ENCODE data around the gene SETDB2.

DNA sequence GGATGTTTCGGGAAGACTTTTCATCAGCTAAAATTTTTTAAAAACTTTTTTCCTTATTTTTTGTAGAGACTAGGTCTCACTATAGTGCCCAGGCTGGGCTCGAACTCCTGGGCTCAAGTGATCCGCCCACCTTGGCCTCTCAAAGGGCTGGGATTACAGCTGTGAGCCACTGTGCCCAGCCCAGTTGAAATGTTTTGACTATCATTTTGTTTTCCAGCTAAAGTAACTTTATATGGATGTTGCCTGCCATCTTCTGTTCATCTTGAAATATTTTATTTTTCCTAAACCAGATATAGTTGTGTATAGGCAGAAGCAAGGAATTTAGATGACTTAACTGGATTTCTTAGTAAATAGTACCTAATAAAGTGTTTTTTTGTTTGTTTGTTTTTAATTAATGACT lies 7.2 kb upstream of the SETDB2 start:
- TF ChIP-seq, protein P1, sequence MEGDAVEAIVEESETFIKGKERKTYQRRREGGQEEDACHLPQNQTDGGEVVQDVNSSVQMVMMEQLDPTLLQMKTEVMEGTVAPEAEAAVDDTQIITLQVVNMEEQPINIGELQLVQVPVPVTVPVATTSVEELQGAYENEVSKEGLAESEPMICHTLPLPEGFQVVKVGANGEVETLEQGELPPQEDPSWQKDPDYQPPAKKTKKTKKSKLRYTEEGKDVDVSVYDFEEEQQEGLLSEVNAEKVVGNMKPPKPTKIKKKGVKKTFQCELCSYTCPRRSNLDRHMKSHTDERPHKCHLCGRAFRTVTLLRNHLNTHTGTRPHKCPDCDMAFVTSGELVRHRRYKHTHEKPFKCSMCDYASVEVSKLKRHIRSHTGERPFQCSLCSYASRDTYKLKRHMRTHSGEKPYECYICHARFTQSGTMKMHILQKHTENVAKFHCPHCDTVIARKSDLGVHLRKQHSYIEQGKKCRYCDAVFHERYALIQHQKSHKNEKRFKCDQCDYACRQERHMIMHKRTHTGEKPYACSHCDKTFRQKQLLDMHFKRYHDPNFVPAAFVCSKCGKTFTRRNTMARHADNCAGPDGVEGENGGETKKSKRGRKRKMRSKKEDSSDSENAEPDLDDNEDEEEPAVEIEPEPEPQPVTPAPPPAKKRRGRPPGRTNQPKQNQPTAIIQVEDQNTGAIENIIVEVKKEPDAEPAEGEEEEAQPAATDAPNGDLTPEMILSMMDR (IDR thresholded peaks at IDR 0.05), result no peak
- TF ChIP-seq ESRRA (CRISPR knock-in tag; IDR thresholded peaks at IDR 0.05; ENCODE audit: borderline replicate concordance) (no peak), SMAD4 (CRISPR knock-in tag; IDR thresholded peaks at IDR 0.05) (no peak), ZNF671 (CRISPR knock-in tag; IDR thresholded peaks at IDR 0.05) (no peak), ATF1 (CRISPR knock-in tag; IDR thresholded peaks at IDR 0.05) (no peak), CREM (CRISPR knock-in tag; IDR thresholded peaks at IDR 0.05) (no peak)
- TF ChIP-seq, protein P2, sequence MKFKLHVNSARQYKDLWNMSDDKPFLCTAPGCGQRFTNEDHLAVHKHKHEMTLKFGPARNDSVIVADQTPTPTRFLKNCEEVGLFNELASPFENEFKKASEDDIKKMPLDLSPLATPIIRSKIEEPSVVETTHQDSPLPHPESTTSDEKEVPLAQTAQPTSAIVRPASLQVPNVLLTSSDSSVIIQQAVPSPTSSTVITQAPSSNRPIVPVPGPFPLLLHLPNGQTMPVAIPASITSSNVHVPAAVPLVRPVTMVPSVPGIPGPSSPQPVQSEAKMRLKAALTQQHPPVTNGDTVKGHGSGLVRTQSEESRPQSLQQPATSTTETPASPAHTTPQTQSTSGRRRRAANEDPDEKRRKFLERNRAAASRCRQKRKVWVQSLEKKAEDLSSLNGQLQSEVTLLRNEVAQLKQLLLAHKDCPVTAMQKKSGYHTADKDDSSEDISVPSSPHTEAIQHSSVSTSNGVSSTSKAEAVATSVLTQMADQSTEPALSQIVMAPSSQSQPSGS (CRISPR knock-in tag; IDR thresholded peaks at IDR 0.05; ENCODE audit: borderline replicate concordance, low read depth), result no peak
- TF ChIP-seq, protein P3, sequence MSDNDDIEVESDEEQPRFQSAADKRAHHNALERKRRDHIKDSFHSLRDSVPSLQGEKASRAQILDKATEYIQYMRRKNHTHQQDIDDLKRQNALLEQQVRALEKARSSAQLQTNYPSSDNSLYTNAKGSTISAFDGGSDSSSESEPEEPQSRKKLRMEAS (CRISPR knock-in tag; IDR thresholded peaks at IDR 0.05), result no peak
- TF ChIP-seq, protein P4, sequence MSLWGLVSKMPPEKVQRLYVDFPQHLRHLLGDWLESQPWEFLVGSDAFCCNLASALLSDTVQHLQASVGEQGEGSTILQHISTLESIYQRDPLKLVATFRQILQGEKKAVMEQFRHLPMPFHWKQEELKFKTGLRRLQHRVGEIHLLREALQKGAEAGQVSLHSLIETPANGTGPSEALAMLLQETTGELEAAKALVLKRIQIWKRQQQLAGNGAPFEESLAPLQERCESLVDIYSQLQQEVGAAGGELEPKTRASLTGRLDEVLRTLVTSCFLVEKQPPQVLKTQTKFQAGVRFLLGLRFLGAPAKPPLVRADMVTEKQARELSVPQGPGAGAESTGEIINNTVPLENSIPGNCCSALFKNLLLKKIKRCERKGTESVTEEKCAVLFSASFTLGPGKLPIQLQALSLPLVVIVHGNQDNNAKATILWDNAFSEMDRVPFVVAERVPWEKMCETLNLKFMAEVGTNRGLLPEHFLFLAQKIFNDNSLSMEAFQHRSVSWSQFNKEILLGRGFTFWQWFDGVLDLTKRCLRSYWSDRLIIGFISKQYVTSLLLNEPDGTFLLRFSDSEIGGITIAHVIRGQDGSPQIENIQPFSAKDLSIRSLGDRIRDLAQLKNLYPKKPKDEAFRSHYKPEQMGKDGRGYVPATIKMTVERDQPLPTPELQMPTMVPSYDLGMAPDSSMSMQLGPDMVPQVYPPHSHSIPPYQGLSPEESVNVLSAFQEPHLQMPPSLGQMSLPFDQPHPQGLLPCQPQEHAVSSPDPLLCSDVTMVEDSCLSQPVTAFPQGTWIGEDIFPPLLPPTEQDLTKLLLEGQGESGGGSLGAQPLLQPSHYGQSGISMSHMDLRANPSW (CRISPR knock-in tag; conservative IDR thresholded peaks at IDR 0.05; ENCODE audit: low read depth), result no peak
- TF ChIP-seq, protein P5, sequence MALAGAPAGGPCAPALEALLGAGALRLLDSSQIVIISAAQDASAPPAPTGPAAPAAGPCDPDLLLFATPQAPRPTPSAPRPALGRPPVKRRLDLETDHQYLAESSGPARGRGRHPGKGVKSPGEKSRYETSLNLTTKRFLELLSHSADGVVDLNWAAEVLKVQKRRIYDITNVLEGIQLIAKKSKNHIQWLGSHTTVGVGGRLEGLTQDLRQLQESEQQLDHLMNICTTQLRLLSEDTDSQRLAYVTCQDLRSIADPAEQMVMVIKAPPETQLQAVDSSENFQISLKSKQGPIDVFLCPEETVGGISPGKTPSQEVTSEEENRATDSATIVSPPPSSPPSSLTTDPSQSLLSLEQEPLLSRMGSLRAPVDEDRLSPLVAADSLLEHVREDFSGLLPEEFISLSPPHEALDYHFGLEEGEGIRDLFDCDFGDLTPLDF (CRISPR knock-in tag; IDR thresholded peaks at IDR 0.05), result no peak
- TF ChIP-seq, protein P6, sequence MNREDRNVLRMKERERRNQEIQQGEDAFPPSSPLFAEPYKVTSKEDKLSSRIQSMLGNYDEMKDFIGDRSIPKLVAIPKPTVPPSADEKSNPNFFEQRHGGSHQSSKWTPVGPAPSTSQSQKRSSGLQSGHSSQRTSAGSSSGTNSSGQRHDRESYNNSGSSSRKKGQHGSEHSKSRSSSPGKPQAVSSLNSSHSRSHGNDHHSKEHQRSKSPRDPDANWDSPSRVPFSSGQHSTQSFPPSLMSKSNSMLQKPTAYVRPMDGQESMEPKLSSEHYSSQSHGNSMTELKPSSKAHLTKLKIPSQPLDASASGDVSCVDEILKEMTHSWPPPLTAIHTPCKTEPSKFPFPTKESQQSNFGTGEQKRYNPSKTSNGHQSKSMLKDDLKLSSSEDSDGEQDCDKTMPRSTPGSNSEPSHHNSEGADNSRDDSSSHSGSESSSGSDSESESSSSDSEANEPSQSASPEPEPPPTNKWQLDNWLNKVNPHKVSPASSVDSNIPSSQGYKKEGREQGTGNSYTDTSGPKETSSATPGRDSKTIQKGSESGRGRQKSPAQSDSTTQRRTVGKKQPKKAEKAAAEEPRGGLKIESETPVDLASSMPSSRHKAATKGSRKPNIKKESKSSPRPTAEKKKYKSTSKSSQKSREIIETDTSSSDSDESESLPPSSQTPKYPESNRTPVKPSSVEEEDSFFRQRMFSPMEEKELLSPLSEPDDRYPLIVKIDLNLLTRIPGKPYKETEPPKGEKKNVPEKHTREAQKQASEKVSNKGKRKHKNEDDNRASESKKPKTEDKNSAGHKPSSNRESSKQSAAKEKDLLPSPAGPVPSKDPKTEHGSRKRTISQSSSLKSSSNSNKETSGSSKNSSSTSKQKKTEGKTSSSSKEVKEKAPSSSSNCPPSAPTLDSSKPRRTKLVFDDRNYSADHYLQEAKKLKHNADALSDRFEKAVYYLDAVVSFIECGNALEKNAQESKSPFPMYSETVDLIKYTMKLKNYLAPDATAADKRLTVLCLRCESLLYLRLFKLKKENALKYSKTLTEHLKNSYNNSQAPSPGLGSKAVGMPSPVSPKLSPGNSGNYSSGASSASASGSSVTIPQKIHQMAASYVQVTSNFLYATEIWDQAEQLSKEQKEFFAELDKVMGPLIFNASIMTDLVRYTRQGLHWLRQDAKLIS (CRISPR knock-in tag; IDR thresholded peaks at IDR 0.05; ENCODE audit: borderline replicate concordance), result no peak
